Kidney (tissue), 14 donors: ENCODE data around the gene ECE1. TPM values are rescaled to one million over a fixed set of nuclear protein-coding genes. Genes with fewer than 3 reads are reported as not detected.

Experiments
- DNase-seq, 5 donors: peaks; one replicate each; pipeline ENCODE4 v3.0.0-alpha.2; 2013 to 2020
- FAIRE-seq: peaks from 2 replicates; lab custom pipeline; 2012; peaks lifted over from hg19 to GRCh38; lab: Jason Lieb, UNC
- H3K27ac ChIP-seq, 2 donors: one replicate each; pipeline ENCODE4 v1.7.0; 2013; ENCODE audit warnings: low read depth in 2 of 2, low read length in 2 of 2, inconsistent platforms in 1 of 2
- H3K27me3 ChIP-seq: one replicate; pipeline ENCODE4 v1.7.1; 2013; ENCODE audit warnings: low read length, inconsistent platforms; ENCODE audit not compliant: control insufficient read depth, insufficient read depth
- H3K36me3 ChIP-seq, 3 donors: one replicate each; pipeline versions ENCODE4 v1.7.0 to v1.7.1; 2013; ENCODE audit warnings: low read length in 3 of 3, control low read depth in 1 of 3, inconsistent platforms in 1 of 3; ENCODE audit not compliant: insufficient read depth in 3 of 3, control insufficient read depth in 2 of 3
- H3K4me1 ChIP-seq, 3 donors: one replicate each; pipeline versions ENCODE4 v1.7.0 to v1.7.1; 2013; ENCODE audit warnings: low read length in 3 of 3, inconsistent platforms in 1 of 3, low read depth in 1 of 3; ENCODE audit not compliant: control insufficient read depth in 2 of 3, insufficient read depth in 2 of 3
- H3K4me3 ChIP-seq, 3 donors: one replicate each; pipeline versions ENCODE4 v1.7.0 to v1.8.1; 2013; ENCODE audit warnings: low read length in 3 of 3, control low read depth in 1 of 3, inconsistent platforms in 1 of 3
- H3K9ac ChIP-seq, 3 donors: one replicate each; pipeline versions ENCODE4 v1.7.0 to v1.7.1; 2013; ENCODE audit warnings: low read length in 3 of 3, control low read depth in 1 of 3, inconsistent platforms in 1 of 3
- H3K9me3 ChIP-seq, 3 donors: one replicate each; pipeline versions ENCODE4 v1.7.0 to v1.7.1; 2013; ENCODE audit warnings: low read length in 3 of 3, control low read depth in 1 of 3, inconsistent platforms in 1 of 3; ENCODE audit not compliant: control insufficient read depth in 2 of 3, insufficient read depth in 1 of 3
- CTCF ChIP-seq: IDR thresholded peaks from 3 replicates; pipeline ENCODE4 v1.5.1; 2012; ENCODE audit warnings: mild to moderate bottlenecking, moderate library complexity, borderline replicate concordance; ENCODE audit not compliant: insufficient read depth; ENCODE audit errors: extremely low read depth
- intact Hi-C: fragments of 100-400 bp; cut with DNase I; formaldehyde crosslinking; loops from one replicate; pipeline ENCODE4 v1.11.1; 2022
- polyA plus RNA-seq: library from polyadenylated mRNA; stranded (reverse); fragments of 350-450 nt; fragmentation: Illumina TruSeq; extraction: RNeasy Lipid Tissue Mini Kit (QIAGEN cat#74804); gene quantifications from one replicate; pipeline ENCODE4 v1.2.3, GENCODE V29; 2014; ENCODE audit warnings: low read depth, low replicate concordance; ENCODE audit not compliant: insufficient read depth
- total RNA-seq: library from RNA; stranded (reverse); fragmentation: NEBNext Ultra II Directional; extraction: Animal tissue kit (Norgen Biotek cat#: 25700); gene quantifications from one replicate; pipeline ENCODE4 v1.2.1, GENCODE V29; 2021
- donor health status: control.
- donor health status: control.
- donor health status: control.
- donor health status: control.
- donor health status: control.
- donor health status: DM: yes; HTN: yes; CAD: no.
- donor health status: Normal renal cell carcinoma (clear cell type).

ECE1 gene
- total and polyA plus RNA-seq, 2 donors from 2014 or later: 30.8 to 128 TPM

GRCh38 chr1:21278860-21279845, 11.1 kb downstream of the ECE1 start:
- Histone ChIP-seq H3K36me3 (no peaks in the 10 kb centered on the region), H3K27ac (peak overlapping the region; percentile 79 to 82), H3K9me3 (no peaks in the 10 kb centered on the region), H3K27me3 (no peaks in the 10 kb centered on the region), H3K4me1 (peaks cover 0 to 21% (median 0%) of the 10 kb centered on the region in 3 donors), H3K4me3 (no peak overlapping the region), H3K9ac (peak overlapping the region in 1 of 3 donors; percentile 15)
- no peak for TF ChIP-seq CTCF
- FAIRE-seq (no peak), DNase-seq (peak in 2 of 5 donors; percentile 26 to 73)
- intact Hi-C loops: no loop called here

GRCh38 chr1:21278208-21278859, 11.9 kb downstream of the ECE1 start:
- TF ChIP-seq CTCF: no peak
- Histone ChIP-seq H3K9ac (peak overlapping the region in 1 of 3 donors; percentile 39), H3K27me3 (no peaks in the 10 kb centered on the region), H3K4me3 (no peak overlapping the region), H3K4me1 (peaks cover 0 to 24% (median 0%) of the 10 kb centered on the region in 3 donors), H3K9me3 (no peaks in the 10 kb centered on the region), H3K27ac (peak overlapping the region; percentile 65 to 79), H3K36me3 (no peaks in the 10 kb centered on the region)
- DNase-seq (no peak), FAIRE-seq (no peak)
- intact Hi-C loops: no loop called here

GRCh38 chr1:21277180-21277579, 13.1 kb downstream of the ECE1 start:
- Histone ChIP-seq H3K4me3 (no peak overlapping the region), H3K9ac (no peak overlapping the region), H3K9me3 (no peaks in the 10 kb centered on the region), H3K4me1 (peaks cover 0 to 24% (median 0%) of the 10 kb centered on the region in 3 donors), H3K36me3 (no peaks in the 10 kb centered on the region), H3K27ac (peak overlapping the region in 1 of 2 donors; percentile 2), H3K27me3 (no peaks in the 10 kb centered on the region)
- no peak for DNase-seq
- no peak for TF ChIP-seq CTCF
- FAIRE-seq: no peak
- intact Hi-C loops: no loop called here
